Breast epithelium (tissue), 3 donors: ENCODE data around the gene LZTFL1.

ENCODE experiments used
- CTCF ChIP-seq, 3 donors: fragments of 450-650 bp; IDR thresholded peaks; one replicate each; pipeline ENCODE4 v1.5.1; 2016 to 2017; ENCODE audit warnings: antibody characterized with exemption in 3 of 3, mild to moderate bottlenecking in 3 of 3, moderate library complexity in 3 of 3
- POLR2AphosphoS5 ChIP-seq, 3 donors: sonication (generic); formaldehyde crosslinking; IDR thresholded peaks; one replicate each; pipeline ENCODE4 v1.6.1; 2017; ENCODE audit warnings: antibody characterized with exemption in 3 of 3

GRCh38 chr3:45890405-45890804 lies 48.5 kb upstream of the LZTFL1 start:
- no peak for TF ChIP-seq CTCF (IDR thresholded peaks at IDR 0.05)
- TF ChIP-seq POLR2AphosphoS5 (IDR thresholded peaks at IDR 0.05): no peak
